EH (cell line): ENCODE data around the gene MATCAP1.

Source experiments
- DNase-seq: peaks from one replicate; pipeline ENCODE4 v3.0.0-alpha.2; 2015; ENCODE audit warnings: low read depth

MATCAP1 gene

GRCh38 chr16:67183627-67184452 lies at the start of gene MATCAP1:
TSS of gene MATCAP1 (minus strand) at chr16:67183963. CDS start at chr16:67180610, 3,353 bp downstream.
- DNase-seq: peak; percentile 99

GRCh38 chr16:67230809-67231660 lies 47.3 kb upstream of the MATCAP1 start:
- DNase-seq: no peak

- DNase-seq: no peak
Observed at GRCh38 chr16:67229906-67230808, 46.4 kb upstream of the MATCAP1 start.

GRCh38 chr16:67228905-67229304 lies 45.1 kb upstream of the MATCAP1 start:
- DNase-seq: no peak

- no peak for DNase-seq
Observed at GRCh38 chr16:67228034-67228785, 44.4 kb upstream of the MATCAP1 start.

DNA sequence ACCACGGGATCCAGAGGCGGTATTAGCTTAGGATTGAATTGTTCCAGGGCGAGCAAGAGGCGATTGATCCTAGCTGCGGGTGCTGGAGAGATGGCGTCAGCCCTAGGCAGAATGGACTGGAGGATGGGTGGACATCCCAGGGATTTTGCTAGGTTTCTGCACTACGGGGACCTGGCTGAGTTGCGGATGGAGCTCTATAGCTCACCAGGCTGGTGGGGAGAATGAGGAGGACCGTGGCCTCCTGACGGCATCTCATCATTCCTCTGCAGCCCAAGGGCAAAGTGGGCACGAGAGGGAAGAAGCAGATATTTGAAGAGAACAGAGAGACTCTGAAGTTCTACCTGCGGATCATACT lies 43.8 kb upstream of the MATCAP1 start:
- DNase-seq: no peak

- DNase-seq: peak; percentile 99
Observed at GRCh38 chr16:67226804-67227566, 43.2 kb upstream of the MATCAP1 start, which contains the start of gene TMEM208. TSS of gene TMEM208 (plus strand) at chr16:67227130. CDS start at chr16:67227219, 89 bp downstream.

DNA sequence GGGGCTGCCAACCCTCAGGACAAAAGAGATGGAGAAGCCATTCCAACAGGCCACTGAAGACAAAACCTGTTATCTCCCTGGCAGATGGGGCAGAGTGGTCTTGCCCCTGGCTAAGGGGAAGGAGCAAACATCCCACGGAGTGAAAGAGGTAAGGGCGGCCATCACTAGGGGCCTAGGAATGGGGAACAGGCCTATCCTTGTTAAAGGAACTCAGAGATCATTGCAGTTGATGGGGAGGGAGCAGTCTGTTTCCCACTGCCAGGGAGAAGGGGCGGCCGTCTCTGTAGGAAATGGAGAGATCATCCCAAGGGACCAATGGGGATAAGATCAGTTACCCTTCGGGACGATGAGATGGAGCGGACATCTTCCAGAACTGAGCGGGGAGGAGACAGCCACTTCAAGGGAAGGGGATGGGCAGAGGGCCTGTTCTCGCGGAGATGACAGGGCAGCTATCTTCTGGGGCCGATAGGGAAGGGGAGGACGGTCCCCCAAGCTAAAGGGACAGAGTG lies 42.6 kb upstream of the MATCAP1 start:
- DNase-seq: no peak

- no peak for DNase-seq
Observed at GRCh38 chr16:67223992-67224391, 40.2 kb upstream of the MATCAP1 start.

GRCh38 chr16:67216612-67217490 lies 33.1 kb upstream of the MATCAP1 start:
- DNase-seq: no peak

DNA sequence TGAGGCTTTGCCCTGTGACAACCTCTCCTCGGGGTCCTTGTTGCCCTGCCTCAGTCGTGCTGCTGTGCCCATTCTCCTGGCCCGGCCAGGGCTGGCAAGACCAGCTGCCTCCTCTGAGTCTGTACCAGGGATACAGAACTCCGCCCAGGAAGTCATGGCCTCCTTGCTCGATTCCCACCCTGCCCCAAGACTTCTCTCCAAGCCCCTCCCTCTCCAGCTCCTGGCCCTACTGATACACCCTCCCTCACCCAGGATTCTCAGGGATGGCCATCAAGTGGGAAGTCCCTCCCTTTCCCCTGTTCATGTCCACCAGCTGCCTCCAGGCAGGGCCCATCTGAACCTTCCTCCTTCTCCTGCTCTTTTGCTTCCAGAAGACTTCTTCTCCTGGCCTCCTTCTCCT lies 31.9 kb upstream of the MATCAP1 start:
- peak; percentile 31 for DNase-seq

DNA sequence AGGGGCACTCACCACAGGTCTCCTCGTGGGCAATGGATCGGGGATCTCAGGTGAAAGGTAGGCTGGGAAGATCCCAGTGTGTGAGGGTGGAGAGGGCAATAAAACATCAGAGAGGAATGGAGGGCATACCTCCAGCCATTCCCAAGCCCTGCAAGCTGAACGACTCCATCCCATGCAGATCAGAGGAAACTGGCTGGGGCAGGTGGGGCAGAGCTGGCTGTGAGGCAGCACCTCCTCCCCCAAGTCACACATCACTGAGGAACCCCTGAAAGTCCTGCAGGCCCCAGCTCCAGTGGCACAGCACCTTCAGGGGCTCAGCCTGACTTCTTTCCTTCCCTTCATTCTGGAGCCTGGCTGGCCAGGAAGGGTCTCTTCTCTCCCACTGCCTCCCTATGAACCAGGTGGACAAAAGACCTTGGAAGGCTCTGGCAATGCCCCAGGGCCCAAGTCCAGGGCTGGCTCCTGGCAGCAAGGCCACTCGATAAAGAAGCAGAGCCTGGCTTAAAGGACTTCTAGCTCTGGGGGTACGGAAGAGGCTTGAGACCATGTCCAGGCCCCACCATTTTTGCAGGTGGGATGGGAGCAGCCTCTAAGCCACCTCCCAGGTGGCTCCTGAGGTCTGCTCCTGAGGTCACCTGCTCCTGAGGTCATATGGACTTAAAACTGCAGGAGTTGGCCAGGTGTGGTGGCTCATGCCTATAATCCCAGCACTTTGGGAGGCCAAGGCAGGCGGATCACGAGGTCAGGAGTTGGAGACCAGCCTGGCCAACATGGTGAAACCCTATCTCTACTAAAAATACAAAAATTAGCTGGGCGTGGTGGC lies 29.6 kb upstream of the MATCAP1 start:
- no peak for DNase-seq

- DNase-seq: no peak
Observed at GRCh38 chr16:67212766-67213165, 29.0 kb upstream of the MATCAP1 start.

GRCh38 chr16:67211674-67212073 lies 27.9 kb upstream of the MATCAP1 start:
- DNase-seq: no peak

- DNase-seq: no peak
Observed at GRCh38 chr16:67210069-67210937, 26.5 kb upstream of the MATCAP1 start.

DNA sequence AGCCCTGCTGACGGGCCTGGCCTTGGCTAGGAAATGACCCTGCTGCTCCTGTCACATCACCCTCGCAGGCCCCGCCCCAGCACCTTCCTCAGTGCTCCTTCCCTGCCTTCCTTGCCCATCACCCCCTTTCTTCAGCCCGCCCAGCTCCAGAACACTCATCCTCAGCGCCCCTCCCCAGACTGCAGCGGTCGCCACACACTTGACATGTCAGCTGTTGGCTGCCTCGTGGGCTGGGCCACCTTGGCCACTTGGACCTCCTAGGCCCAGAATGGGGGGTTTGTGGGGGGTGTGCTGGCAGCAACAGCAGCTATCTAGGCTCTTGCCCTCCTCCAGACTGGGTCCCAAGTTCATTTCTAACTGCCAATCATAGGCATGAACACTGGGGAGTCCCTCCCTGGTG lies 25.8 kb upstream of the MATCAP1 start:
- no peak for DNase-seq

GRCh38 chr16:67208154-67208896 lies 24.6 kb upstream of the MATCAP1 start:
- no peak for DNase-seq
